ENCODE data around the gene USH2A.

DNA sequence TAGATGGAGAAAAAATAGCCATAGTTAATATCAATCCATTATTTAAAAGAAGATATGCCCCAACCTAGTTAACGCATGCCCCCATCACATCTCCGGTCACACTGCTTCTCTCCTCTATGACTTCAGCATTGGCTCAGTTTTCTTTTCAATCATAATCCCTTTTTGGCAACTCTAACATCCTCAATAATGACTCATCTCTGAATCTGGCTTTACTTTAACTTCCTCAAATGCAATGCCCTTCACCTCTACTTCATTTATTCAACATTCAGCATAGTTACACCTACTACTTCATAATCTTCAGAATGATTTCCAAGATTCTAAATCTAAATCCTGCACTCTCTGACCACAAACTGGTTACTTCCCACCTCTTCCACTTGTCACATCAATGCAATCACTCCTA lies 417.3 kb downstream of the USH2A start:
- TF ChIP-seq, protein P1, sequence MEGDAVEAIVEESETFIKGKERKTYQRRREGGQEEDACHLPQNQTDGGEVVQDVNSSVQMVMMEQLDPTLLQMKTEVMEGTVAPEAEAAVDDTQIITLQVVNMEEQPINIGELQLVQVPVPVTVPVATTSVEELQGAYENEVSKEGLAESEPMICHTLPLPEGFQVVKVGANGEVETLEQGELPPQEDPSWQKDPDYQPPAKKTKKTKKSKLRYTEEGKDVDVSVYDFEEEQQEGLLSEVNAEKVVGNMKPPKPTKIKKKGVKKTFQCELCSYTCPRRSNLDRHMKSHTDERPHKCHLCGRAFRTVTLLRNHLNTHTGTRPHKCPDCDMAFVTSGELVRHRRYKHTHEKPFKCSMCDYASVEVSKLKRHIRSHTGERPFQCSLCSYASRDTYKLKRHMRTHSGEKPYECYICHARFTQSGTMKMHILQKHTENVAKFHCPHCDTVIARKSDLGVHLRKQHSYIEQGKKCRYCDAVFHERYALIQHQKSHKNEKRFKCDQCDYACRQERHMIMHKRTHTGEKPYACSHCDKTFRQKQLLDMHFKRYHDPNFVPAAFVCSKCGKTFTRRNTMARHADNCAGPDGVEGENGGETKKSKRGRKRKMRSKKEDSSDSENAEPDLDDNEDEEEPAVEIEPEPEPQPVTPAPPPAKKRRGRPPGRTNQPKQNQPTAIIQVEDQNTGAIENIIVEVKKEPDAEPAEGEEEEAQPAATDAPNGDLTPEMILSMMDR (IDR thresholded peaks at IDR 0.05), result no peak
- TF ChIP-seq POLR2A (IDR thresholded peaks at IDR 0.05) (no peak), POLR2AphosphoS5 (IDR thresholded peaks at IDR 0.05) (no peak)
